Testis (tissue), 3 donors: ENCODE measurements around the gene CTCF. TPM values are rescaled to one million over a fixed set of nuclear protein-coding genes. Genes with fewer than 3 reads are reported as not detected.

Source experiments
- DNase-seq: peaks from one replicate; pipeline ENCODE4 v3.0.0-alpha.2; 2019
- H3K27ac ChIP-seq, 2 donors: fragments of 200-600 bp; sonication (generic); one replicate each; pipeline ENCODE4 v1.5.1; 2019
- H3K27me3 ChIP-seq: fragments of 200-600 bp; sonication (generic); one replicate; pipeline ENCODE4 v1.5.1; 2019
- H3K36me3 ChIP-seq: fragments of 200-600 bp; sonication (generic); one replicate; pipeline ENCODE4 v1.5.1; 2017; ENCODE audit warnings: low read depth; ENCODE audit errors: missing control alignments
- H3K4me1 ChIP-seq: fragments of 200-600 bp; sonication (generic); one replicate; pipeline ENCODE4 v1.5.1; 2019
- H3K4me3 ChIP-seq, 2 donors: fragments of 200-600 bp; sonication (generic); one replicate each; pipeline ENCODE4 v1.5.1; 2017 to 2019
- H3K9me3 ChIP-seq: fragments of 200-600 bp; sonication (generic); one replicate; pipeline ENCODE4 v1.5.1; 2017
- CTCF ChIP-seq, 3 experiments: fragments of 450-650 bp in 2 of 3; fragments of 200-600 bp in 1 of 3; sonication (generic) in 1 of 3; IDR thresholded peaks; one replicate each; pipeline ENCODE4 v1.5.1; 2016 to 2019; ENCODE audit warnings: antibody characterized with exemption in 3 of 3, mild to moderate bottlenecking in 2 of 3, moderate library complexity in 1 of 3
- POLR2A ChIP-seq: fragments of 450-650 bp; IDR thresholded peaks from one replicate; pipeline ENCODE4 v1.6.1; 2017; ENCODE audit warnings: antibody characterized with exemption, mild to moderate bottlenecking, moderate library complexity
- WGBS, 2 donors: methylation state at CpG; one replicate each; pipeline ENCODE4 v1.1.5; 2018; 5-methylcytosine and 5-hydroxymethylcytosine counted together
- intact Hi-C: fragments of 100-400 bp; cut with DNase I; formaldehyde crosslinking; loops from one replicate; pipeline ENCODE4 v1.15.1; 2023; ENCODE audit warnings: low total_unique reads
- polyA plus RNA-seq: library from polyadenylated mRNA; stranded (reverse); fragments of 350-450 nt; fragmentation: Illumina TruSeq; extraction: RNeasy Lipid Tissue Mini Kit (QIAGEN cat#74804); gene quantifications from one replicate; pipeline ENCODE4 v1.2.3, GENCODE V29; 2014; ENCODE audit warnings: low read depth, low replicate concordance; ENCODE audit not compliant: insufficient read depth
- total RNA-seq, 2 donors: library from RNA; depleted of rRNA; stranded (reverse); fragments of >200 nt; gene quantifications; one replicate each; pipeline ENCODE4 v1.2.3, GENCODE V29; 2016

The CTCF gene
- total and polyA plus RNA-seq, 3 donors from 2014 or later = 25.9 to 47.0 (median 45.5) TPM

DNA sequence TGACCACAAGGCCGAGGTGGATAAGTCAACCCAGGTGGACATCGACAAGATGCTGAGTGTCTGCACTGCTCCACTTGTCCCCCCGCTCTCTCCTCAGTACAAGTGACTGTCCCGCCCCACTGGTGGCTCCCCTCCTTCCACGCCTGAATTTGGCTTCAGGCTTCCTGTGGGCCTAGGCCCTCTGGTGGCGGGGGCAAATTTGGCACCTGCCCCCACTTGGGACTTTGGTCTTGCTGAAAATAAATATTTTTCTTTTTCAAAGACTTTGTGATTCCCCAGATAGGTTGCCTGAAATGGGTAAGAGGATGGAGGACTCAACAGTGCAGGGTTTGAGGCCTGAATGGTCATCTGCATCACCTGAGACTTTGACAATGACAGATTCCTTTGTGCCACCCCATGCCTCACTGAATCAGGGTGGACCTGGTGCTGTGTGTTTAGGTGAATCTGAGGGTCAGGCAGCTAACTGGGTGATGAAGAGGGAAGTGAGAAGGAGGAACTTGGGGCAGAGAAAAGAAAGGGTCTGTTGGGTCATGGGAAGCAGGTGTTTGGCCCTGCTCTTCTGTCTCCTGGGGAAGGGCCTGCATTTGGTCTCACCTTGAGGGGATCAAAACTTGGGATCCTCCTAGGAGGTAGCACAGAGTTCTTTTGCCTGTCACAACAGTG, 106.3 kb downstream of the CTCF start:
- no peaks in the 10 kb centered on the region for H3K36me3 ChIP-seq
- intact Hi-C loops = no loop called here
- TF ChIP-seq CTCF (IDR thresholded peaks at IDR 0.05) (peak in 1 of 3 experiments; percentile 37), POLR2A (no peak)
- H3K9me3 ChIP-seq = no peaks in the 10 kb centered on the region
- no peaks in the 10 kb centered on the region for H3K27me3 ChIP-seq
- DNase-seq = no peak
- H3K4me3 ChIP-seq = no peak overlapping the region
- H3K27ac ChIP-seq = no peak overlapping the region
- 82 to 85% methylated on average over 6 of the region's 6 CpGs for WGBS, 2 donors
- peaks cover 26% of the 10 kb centered on the region for H3K4me1 ChIP-seq

- Histone ChIP-seq H3K27me3 (no peaks in the 10 kb centered on the region), H3K4me1 (peaks cover 30% of the 10 kb centered on the region), H3K36me3 (no peaks in the 10 kb centered on the region), H3K4me3 (no peak overlapping the region), H3K9me3 (no peaks in the 10 kb centered on the region), H3K27ac (no peak overlapping the region)
- DNase-seq = no peak
- intact Hi-C loops = no loop called here
- TF ChIP-seq POLR2A (no peak), CTCF (IDR thresholded peaks at IDR 0.05) (no peak)
- WGBS, 2 donors = 94 to 95% methylated on average over 10 of the region's 10 CpGs
Observed at GRCh38 chr16:67669499-67670101, 107.3 kb downstream of the CTCF start.

- no peak for DNase-seq
- Histone ChIP-seq H3K4me1 (peaks cover 22% of the 10 kb centered on the region), H3K36me3 (no peaks in the 10 kb centered on the region), H3K9me3 (no peaks in the 10 kb centered on the region), H3K27ac (no peak overlapping the region), H3K27me3 (no peaks in the 10 kb centered on the region), H3K4me3 (no peak overlapping the region)
- intact Hi-C loops = no loop called here
- 52 to 59% methylated on average over 4 of the region's 4 CpGs for WGBS, 2 donors
- no peak for TF ChIP-seq CTCF (IDR thresholded peaks at IDR 0.05)
Observed at GRCh38 chr16:67672306-67672705, 110.0 kb downstream of the CTCF start.

GRCh38 chr16:67672739-67673662, 110.7 kb downstream of the CTCF start:
- Histone ChIP-seq H3K4me1 (peaks cover 15% of the 10 kb centered on the region), H3K4me3 (no peak overlapping the region), H3K27me3 (no peaks in the 10 kb centered on the region), H3K27ac (peak overlapping the region; percentile 55 to 64), H3K36me3 (no peaks in the 10 kb centered on the region), H3K9me3 (no peaks in the 10 kb centered on the region)
- peak; percentile 76 for DNase-seq
- WGBS, 2 donors = 51 to 54% methylated on average over 10 to 11 of the region's 13 CpGs
- TF ChIP-seq CTCF (IDR thresholded peaks at IDR 0.05) (peak; percentile 40 to 54 (median 51)), POLR2A (no peak)
- intact Hi-C loops = no loop called here
